LoVo (cell line): Measurements from ENCODE around the gene ALDH1L1.

Source experiments
- DNase-seq: peaks from one replicate; pipeline ENCODE4 v3.0.0-alpha.2; 2016; ENCODE audit warnings: low spot score

ALDH1L1 gene

GRCh38 chr3:126118591-126118990, 61.8 kb downstream of the ALDH1L1 start:
- no peak for DNase-seq

- no peak for DNase-seq
Measured at GRCh38 chr3:126117786-126118185, 62.6 kb downstream of the ALDH1L1 start.

GRCh38 chr3:126117212-126117611, 63.2 kb downstream of the ALDH1L1 start:
- DNase-seq: no peak

GRCh38 chr3:126116526-126116925, 63.9 kb downstream of the ALDH1L1 start:
- DNase-seq: no peak

GRCh38 chr3:126114443-126115386, 65.7 kb downstream of the ALDH1L1 start:
- no peak for DNase-seq

GRCh38 chr3:126113733-126114442, 66.5 kb downstream of the ALDH1L1 start:
- no peak for DNase-seq

GRCh38 chr3:126113238-126113555, 67.2 kb downstream of the ALDH1L1 start:
- DNase-seq: no peak

- no peak for DNase-seq
Measured at GRCh38 chr3:126112531-126113237, 67.7 kb downstream of the ALDH1L1 start.

GRCh38 chr3:126111566-126112475, 68.6 kb downstream of the ALDH1L1 start:
- no peak for DNase-seq

GRCh38 chr3:126111126-126111551, 69.2 kb downstream of the ALDH1L1 start:
- DNase-seq: no peak

- no peak for DNase-seq
Measured at GRCh38 chr3:126110431-126111125, 69.8 kb downstream of the ALDH1L1 start.

- DNase-seq: no peak
Measured at GRCh38 chr3:126109880-126110235, 70.5 kb downstream of the ALDH1L1 start.

GRCh38 chr3:126109146-126109879, 71.1 kb downstream of the ALDH1L1 start:
- DNase-seq: no peak

- DNase-seq: no peak
Measured at GRCh38 chr3:126108676-126109050, 71.7 kb downstream of the ALDH1L1 start.

GRCh38 chr3:126107957-126108675, 72.3 kb downstream of the ALDH1L1 start:
- no peak for DNase-seq

- no peak for DNase-seq
Measured at GRCh38 chr3:126107203-126107939, 73.0 kb downstream of the ALDH1L1 start.

- no peak for DNase-seq
Measured at GRCh38 chr3:126106336-126107202, 73.8 kb downstream of the ALDH1L1 start.

- DNase-seq: no peak
Measured at GRCh38 chr3:126105691-126106187, 74.6 kb downstream of the ALDH1L1 start.
